ENCODE data around the gene PDE11A. TPM values are rescaled to one million over a fixed set of nuclear protein-coding genes. Genes with fewer than 3 reads are reported as not detected.

PDE11A gene
- polyA plus RNA-seq, 2 of the 4 experiments (the other 2 are of a cell fraction) = 3.6 to 5.6 TPM

- 36% methylated on average over 4 of the region's 4 CpGs for WGBS (ENCODE audit: missing lambda C conversion rate)
- TF ChIP-seq FOXS1 (CRISPR knock-in tag; IDR thresholded peaks at IDR 0.05) (no peak), MAZ (IDR thresholded peaks at IDR 0.05; ENCODE audit: borderline replicate concordance, low read depth, low read length) (no peak)
- Histone ChIP-seq H3K4me1 (no peaks in the 10 kb centered on the region), H3K4me2 (no peak overlapping the region), H3K4me3 (no peak overlapping the region), H3K27ac (no peak overlapping the region), H3K9me3 (no peaks in the 10 kb centered on the region)
- FAIRE-seq = no peak
- POLR2A ChIA-PET = no interaction called here
- CTCF ChIA-PET = interaction anchor here (0.7 kb wide), 1 partner anchor 26 kb away, joined by 3 read pairs; no protein-coding TSS in a partner anchor
- no peak for DNase-seq (ENCODE audit: low read depth in 1 of 2, low spot score in 1 of 2)
- ATAC-seq = no peak
Observed at GRCh38 chr2:177671662-177672061, 400.9 kb downstream of the PDE11A start.

GRCh38 chr2:177670791-177671535 lies 401.6 kb downstream of the PDE11A start:
- H3K4me1 ChIP-seq = no peaks in the 10 kb centered on the region
- POLR2A ChIA-PET = no interaction called here
- DNase-seq (ENCODE audit: low read depth in 1 of 2, low spot score in 1 of 2) (no peak), FAIRE-seq (no peak), ATAC-seq (no peak)
- CTCF ChIA-PET = interaction anchor here (0.7 to 1.7 kb wide), 3 partner anchors 26 to 507 kb away, joined by 3 to 4 read pairs (median 3); no protein-coding TSS in a partner anchor
- no peaks in the 10 kb centered on the region for H3K9me3 ChIP-seq
- no peak overlapping the region for H3K4me3 ChIP-seq
- no peak overlapping the region for H3K4me2 ChIP-seq
- WGBS (ENCODE audit: missing lambda C conversion rate) = 64% methylated on average over 2 of the region's 2 CpGs
- H3K27ac ChIP-seq = no peak overlapping the region
- TF ChIP-seq NR3C1 (IDR thresholded peaks at IDR 0.05) (no peak), EHF (CRISPR knock-in tag; IDR thresholded peaks at IDR 0.05) (no peak), HOXB13 (CRISPR knock-in tag; IDR thresholded peaks at IDR 0.05; ENCODE audit: low read depth) (no peak), ZNF302 (CRISPR knock-in tag; IDR thresholded peaks at IDR 0.05) (no peak), MAFK (IDR thresholded peaks at IDR 0.05; ENCODE audit: partially characterized antibody) (no peak), HMGXB4 (CRISPR knock-in tag; IDR thresholded peaks at IDR 0.05; ENCODE audit: borderline replicate concordance) (no peak), POLR2AphosphoS2 (conservative IDR thresholded peaks at IDR 0.05; ENCODE audit: low read length) (no peak), RAD21 (conservative IDR thresholded peaks at IDR 0.05 in 1 of 2, IDR thresholded peaks at IDR 0.05 in 1 of 2) (no peak), PBX3 (IDR thresholded peaks at IDR 0.05) (no peak), ATOH8 (CRISPR knock-in tag; IDR thresholded peaks at IDR 0.05; ENCODE audit: low read depth) (no peak), FOXS1 (CRISPR knock-in tag; IDR thresholded peaks at IDR 0.05) (no peak), BHLHE40 (IDR thresholded peaks at IDR 0.05; ENCODE audit: low read depth, low read length) (no peak), SREBF2 (IDR thresholded peaks at IDR 0.05) (no peak), ZC3H11A (IDR thresholded peaks at IDR 0.05) (no peak), CBX2 (IDR thresholded peaks at IDR 0.05; ENCODE audit: borderline replicate concordance, low read depth) (no peak), KDM5A (IDR thresholded peaks at IDR 0.05) (no peak), NPAS2 (CRISPR knock-in tag; IDR thresholded peaks at IDR 0.05; ENCODE audit: borderline replicate concordance) (no peak)
- TF ChIP-seq, protein P1, sequence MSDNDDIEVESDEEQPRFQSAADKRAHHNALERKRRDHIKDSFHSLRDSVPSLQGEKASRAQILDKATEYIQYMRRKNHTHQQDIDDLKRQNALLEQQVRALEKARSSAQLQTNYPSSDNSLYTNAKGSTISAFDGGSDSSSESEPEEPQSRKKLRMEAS (IDR thresholded peaks at IDR 0.05) = no peak
- TF ChIP-seq, protein P2, sequence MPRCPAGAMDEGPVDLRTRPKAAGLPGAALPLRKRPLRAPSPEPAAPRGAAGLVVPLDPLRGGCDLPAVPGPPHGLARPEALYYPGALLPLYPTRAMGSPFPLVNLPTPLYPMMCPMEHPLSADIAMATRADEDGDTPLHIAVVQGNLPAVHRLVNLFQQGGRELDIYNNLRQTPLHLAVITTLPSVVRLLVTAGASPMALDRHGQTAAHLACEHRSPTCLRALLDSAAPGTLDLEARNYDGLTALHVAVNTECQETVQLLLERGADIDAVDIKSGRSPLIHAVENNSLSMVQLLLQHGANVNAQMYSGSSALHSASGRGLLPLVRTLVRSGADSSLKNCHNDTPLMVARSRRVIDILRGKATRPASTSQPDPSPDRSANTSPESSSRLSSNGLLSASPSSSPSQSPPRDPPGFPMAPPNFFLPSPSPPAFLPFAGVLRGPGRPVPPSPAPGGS (IDR thresholded peaks at IDR 0.05) = no peak
- TF ChIP-seq, protein P3, sequence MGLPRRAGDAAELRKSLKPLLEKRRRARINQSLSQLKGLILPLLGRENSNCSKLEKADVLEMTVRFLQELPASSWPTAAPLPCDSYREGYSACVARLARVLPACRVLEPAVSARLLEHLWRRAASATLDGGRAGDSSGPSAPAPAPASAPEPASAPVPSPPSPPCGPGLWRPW (IDR thresholded peaks at IDR 0.05) = no peak

Measured in A549 (cell line).